Duodenal mucosa (tissue), 2 donors: ENCODE results near the gene LRRC56.
A peak's percentile ranks its signal among the peaks of the same experiment; 100 is the strongest.

Source experiments
- H3K27ac ChIP-seq: one replicate; pipeline ENCODE4 v1.7.0; 2013; ENCODE audit warnings: low read depth, low read length
- H3K27me3 ChIP-seq, 2 donors: one replicate each; pipeline ENCODE4 v1.7.0; 2013; ENCODE audit warnings: low read length in 2 of 2, control low read depth in 1 of 2; ENCODE audit not compliant: insufficient read depth in 2 of 2, control insufficient read depth in 1 of 2
- H3K36me3 ChIP-seq, 2 donors: one replicate each; pipeline ENCODE4 v1.7.0; 2013; ENCODE audit warnings: low read length in 2 of 2, control low read depth in 1 of 2; ENCODE audit not compliant: insufficient read depth in 2 of 2, control insufficient read depth in 1 of 2
- H3K4me1 ChIP-seq, 2 donors: one replicate each; pipeline ENCODE4 v1.7.0; 2013; ENCODE audit warnings: low read length in 2 of 2, control low read depth in 1 of 2; ENCODE audit not compliant: insufficient read depth in 2 of 2, control insufficient read depth in 1 of 2
- H3K4me3 ChIP-seq, 2 donors: one replicate each; pipeline ENCODE4 v1.7.0; 2013; ENCODE audit warnings: low read length in 2 of 2, low read depth in 1 of 2
- H3K9ac ChIP-seq, 2 donors: one replicate each; pipeline ENCODE4 v1.7.0; 2013; ENCODE audit warnings: low read length in 2 of 2, low read depth in 1 of 2
- H3K9me3 ChIP-seq, 2 donors: one replicate each; pipeline ENCODE4 v1.7.0; 2013; ENCODE audit warnings: low read length in 2 of 2, control low read depth in 1 of 2; ENCODE audit not compliant: control insufficient read depth in 1 of 2

The LRRC56 gene

GRCh38 chr11:536841-537621, at the start of gene LRRC56:
TSS of gene LRRC56 (plus strand) at chr11:537527. CDS start at chr11:540685, 3,158 bp downstream.
- Histone ChIP-seq H3K9me3 (no peaks in the 10 kb centered on the region), H3K36me3 (peaks cover 6 to 16% of the 10 kb centered on the region in 2 donors), H3K9ac (peak within 1 kb of the TSS; percentile 48 to 57), H3K27me3 (no peaks in the 10 kb centered on the region), H3K27ac (peak within 1 kb of the TSS; percentile 62), H3K4me1 (peaks cover 15 to 42% of the 10 kb centered on the region in 2 donors), H3K4me3 (peak within 1 kb of the TSS; percentile 71 to 73)

- Histone ChIP-seq H3K27ac (no peak overlapping the region), H3K4me3 (no peak overlapping the region), H3K27me3 (no peaks in the 10 kb centered on the region), H3K9me3 (no peaks in the 10 kb centered on the region), H3K36me3 (peaks cover 0 to 13% of the 10 kb centered on the region in 2 donors), H3K4me1 (no peaks in the 10 kb centered on the region), H3K9ac (no peak overlapping the region)
Measured at GRCh38 chr11:487571-488021, 49.7 kb upstream of the LRRC56 start.

GRCh38 chr11:488062-488461, 49.3 kb upstream of the LRRC56 start:
- Histone ChIP-seq H3K36me3 (peaks cover 0 to 13% of the 10 kb centered on the region in 2 donors), H3K9me3 (no peaks in the 10 kb centered on the region), H3K4me1 (no peaks in the 10 kb centered on the region), H3K9ac (no peak overlapping the region), H3K4me3 (no peak overlapping the region), H3K27ac (no peak overlapping the region), H3K27me3 (no peaks in the 10 kb centered on the region)

GRCh38 chr11:488579-488978, 48.7 kb upstream of the LRRC56 start:
- H3K27ac ChIP-seq: no peak overlapping the region
- peaks cover 0 to 13% of the 10 kb centered on the region in 2 donors for H3K36me3 ChIP-seq
- H3K4me3 ChIP-seq: no peak overlapping the region
- H3K27me3 ChIP-seq: no peaks in the 10 kb centered on the region
- no peak overlapping the region for H3K9ac ChIP-seq
- H3K4me1 ChIP-seq: no peaks in the 10 kb centered on the region
- H3K9me3 ChIP-seq: no peaks in the 10 kb centered on the region

GRCh38 chr11:488992-489391, 48.3 kb upstream of the LRRC56 start:
- Histone ChIP-seq H3K4me3 (no peak overlapping the region), H3K9me3 (no peaks in the 10 kb centered on the region), H3K27me3 (no peaks in the 10 kb centered on the region), H3K4me1 (no peaks in the 10 kb centered on the region), H3K36me3 (peaks cover 0 to 13% of the 10 kb centered on the region in 2 donors), H3K27ac (no peak overlapping the region), H3K9ac (no peak overlapping the region)

- no peak overlapping the region for H3K27ac ChIP-seq
- H3K9ac ChIP-seq: no peak overlapping the region
- no peaks in the 10 kb centered on the region for H3K9me3 ChIP-seq
- H3K27me3 ChIP-seq: no peaks in the 10 kb centered on the region
- peaks cover 3 to 19% of the 10 kb centered on the region in 2 donors for H3K36me3 ChIP-seq
- no peaks in the 10 kb centered on the region for H3K4me1 ChIP-seq
- no peak overlapping the region for H3K4me3 ChIP-seq
Measured at GRCh38 chr11:489610-490185, 47.6 kb upstream of the LRRC56 start.

GRCh38 chr11:490186-490929, 47.0 kb upstream of the LRRC56 start:
- H3K27ac ChIP-seq: no peak overlapping the region
- no peak overlapping the region for H3K9ac ChIP-seq
- H3K9me3 ChIP-seq: no peaks in the 10 kb centered on the region
- H3K4me3 ChIP-seq: no peak overlapping the region
- no peaks in the 10 kb centered on the region for H3K4me1 ChIP-seq
- H3K27me3 ChIP-seq: no peaks in the 10 kb centered on the region
- peaks cover 10 to 26% of the 10 kb centered on the region in 2 donors for H3K36me3 ChIP-seq

GRCh38 chr11:490930-491260, 46.4 kb upstream of the LRRC56 start:
- H3K4me1 ChIP-seq: no peaks in the 10 kb centered on the region
- H3K9ac ChIP-seq: no peak overlapping the region
- H3K36me3 ChIP-seq: peaks cover 12 to 31% of the 10 kb centered on the region in 2 donors
- no peaks in the 10 kb centered on the region for H3K9me3 ChIP-seq
- H3K4me3 ChIP-seq: no peak overlapping the region
- H3K27ac ChIP-seq: no peak overlapping the region
- H3K27me3 ChIP-seq: no peaks in the 10 kb centered on the region

- Histone ChIP-seq H3K36me3 (peaks cover 12 to 31% of the 10 kb centered on the region in 2 donors), H3K9ac (no peak overlapping the region), H3K9me3 (no peaks in the 10 kb centered on the region), H3K27me3 (no peaks in the 10 kb centered on the region), H3K4me3 (no peak overlapping the region), H3K27ac (no peak overlapping the region), H3K4me1 (no peaks in the 10 kb centered on the region)
Measured at GRCh38 chr11:491358-491757, 46.0 kb upstream of the LRRC56 start.
